NCI-H1092 treated with DMSO at 0.1 percent for 48 hours (cell line): ENCODE data around the gene LDLRAD4.

Experiments
- DNase-seq: peaks from one replicate; lab custom pipeline; 2025; lab: John Stamatoyannopoulos, UW

The LDLRAD4 gene

DNA sequence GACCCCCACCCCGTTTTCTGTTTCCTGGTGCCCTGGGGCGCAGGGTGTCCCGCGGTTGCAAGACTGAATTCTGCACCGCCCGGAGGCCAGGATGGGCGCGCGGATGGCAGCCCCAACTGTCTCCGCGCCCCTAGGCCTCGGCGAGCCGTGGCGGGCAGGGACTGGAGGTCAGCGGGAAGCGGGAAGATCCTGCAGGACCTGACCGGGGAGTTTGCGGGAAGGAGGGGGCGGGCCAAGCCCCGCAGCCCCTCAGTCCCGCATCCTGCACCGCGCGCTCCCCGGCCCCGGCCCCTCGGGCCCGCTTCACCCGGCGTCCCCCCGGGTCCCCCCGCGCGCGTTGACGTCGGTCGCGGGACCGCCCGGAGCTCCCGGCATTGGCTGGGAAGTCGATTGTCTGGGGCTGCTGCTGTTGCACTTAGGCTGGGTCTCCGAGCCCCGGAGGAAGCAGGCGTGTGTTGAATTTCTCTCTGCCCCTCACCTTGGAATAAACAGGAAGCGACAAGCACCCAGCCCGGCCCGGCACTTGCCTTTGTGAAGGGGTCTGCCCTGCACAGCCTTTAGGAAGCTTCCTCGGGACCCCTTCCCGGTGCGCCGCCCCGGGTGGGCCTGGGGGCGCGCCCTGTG, at the start of gene LDLRAD4:
LDLRAD4 (plus strand) TSS at position 393 of the 624 bp plus-strand sequence.
- DNase-seq = peak; percentile 1

DNA sequence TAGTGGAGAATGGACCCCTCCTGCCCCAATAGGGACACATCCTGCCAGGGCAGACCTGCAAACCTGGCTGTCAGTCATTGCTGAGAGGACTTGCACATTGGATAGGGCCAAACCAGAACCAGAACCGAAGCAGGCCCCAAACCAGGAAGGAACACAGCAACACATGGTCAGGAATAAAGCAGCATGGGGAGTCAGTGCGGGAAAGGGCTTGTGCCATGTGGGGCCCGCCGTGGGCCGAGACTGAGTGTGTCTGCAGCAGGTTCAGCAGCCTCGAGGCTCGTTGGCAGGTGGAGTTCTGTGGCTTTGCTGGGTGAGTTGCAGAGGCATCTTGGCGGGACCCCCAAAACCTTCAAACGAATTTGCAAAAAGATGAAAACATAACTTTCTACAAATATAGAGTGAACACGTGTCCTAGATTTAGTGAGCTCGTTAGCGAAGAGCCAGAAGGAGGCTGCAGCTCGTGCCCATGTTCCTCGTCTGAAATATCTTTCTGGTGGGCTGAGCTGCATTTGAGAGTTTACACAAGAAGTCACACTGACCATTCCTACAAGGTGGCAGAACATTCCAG, 44.9 kb upstream of the LDLRAD4 start:
- no peak for DNase-seq

DNA sequence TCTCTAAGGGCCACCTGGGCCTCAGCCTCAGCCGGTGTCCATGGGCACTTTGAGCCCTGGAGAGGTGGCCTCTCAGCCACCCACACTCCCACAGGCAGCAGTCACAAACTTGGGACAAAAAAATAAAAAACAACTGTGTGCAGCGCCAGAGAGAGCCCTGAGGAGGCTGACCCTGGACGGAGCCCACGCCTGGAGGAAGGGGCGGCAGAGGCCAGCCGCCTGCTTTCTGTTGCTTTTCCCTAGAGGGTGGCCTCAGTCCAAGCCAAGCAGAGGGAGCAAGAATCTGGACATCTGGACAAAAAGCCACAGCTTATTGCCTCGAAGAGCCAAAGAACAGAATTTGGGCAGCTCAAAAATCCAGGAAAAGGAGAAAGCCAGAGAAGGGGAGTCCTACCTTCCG, 43.3 kb upstream of the LDLRAD4 start:
- DNase-seq = no peak

DNA sequence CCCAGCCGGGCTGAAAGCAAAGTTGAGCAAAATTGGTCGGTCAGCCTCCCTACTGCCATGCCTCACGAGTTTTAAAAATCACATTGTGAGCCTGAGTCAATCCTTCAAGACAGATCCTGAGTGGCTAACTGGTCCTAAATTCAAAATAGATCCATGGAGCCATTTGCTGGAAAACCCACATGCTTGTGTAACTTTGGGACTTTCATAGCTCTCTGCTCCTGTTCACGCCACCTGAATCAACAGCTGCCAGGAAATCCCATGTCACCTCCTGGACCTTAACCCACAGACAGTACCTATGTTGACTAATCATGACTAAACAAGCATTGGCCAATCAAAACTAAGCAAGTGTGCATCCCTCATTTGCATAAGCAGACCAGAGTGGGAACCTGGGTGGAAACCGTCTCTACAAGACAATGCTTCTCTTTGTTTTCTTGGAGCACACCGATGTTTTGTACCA, 42.8 kb upstream of the LDLRAD4 start:
- no peak for DNase-seq

DNA sequence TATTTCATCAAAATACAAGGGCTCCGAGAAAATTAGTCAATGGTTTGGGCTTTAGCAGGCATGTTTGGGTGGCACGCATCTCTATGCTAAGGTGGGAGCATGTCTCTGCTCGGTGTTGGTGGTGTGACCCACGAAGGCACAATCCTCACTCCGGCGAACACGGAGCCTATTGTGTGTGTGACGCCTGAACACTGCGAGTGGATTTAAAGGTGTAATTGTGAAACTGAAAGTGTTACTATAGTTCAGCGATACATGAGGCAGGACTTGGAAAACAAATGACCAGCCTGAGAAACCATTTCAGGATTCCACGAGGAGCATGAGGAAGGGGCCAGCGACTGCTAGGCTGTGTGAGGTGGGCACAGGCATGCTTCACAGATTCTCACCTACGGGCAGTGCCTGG, 41.7 kb upstream of the LDLRAD4 start:
- DNase-seq = no peak

DNA sequence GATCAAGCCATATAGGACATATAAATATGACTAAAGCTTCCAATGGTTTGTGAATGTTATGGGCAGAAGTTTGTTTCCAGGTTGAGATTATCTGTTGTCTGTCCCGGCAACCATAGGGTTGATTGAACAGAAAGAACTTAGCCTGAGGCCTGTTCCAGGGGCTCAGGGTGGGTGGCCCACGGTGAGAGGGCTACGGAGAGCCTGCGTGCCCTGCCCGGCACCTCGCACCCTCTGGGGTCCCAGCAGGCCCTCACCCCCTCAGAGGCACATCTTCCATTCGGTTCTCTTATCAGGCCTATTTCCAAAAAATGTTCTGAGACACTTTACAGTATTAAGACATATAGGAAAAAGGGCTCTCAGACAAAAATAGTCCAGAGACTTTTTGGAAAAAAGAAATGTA, 40.4 kb upstream of the LDLRAD4 start:
- no peak for DNase-seq

DNA sequence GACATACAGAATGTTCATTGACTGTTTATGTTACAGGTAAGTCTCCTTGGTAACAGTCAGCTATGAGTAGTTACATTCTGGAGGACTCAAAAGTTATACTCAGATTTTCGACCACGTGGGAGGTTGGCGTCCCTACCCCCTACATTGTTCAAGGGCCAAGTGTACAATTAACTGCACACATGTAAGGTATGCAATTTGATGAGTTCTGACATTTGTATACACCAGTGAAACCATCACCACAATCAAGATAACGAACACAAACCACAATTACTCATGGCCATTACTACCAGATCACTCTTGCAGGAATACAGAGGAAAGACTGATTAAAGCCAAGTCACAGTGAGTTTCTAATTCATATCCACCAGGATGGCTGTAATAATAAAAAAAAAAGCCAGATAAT, 39.6 kb upstream of the LDLRAD4 start:
- no peak for DNase-seq

DNA sequence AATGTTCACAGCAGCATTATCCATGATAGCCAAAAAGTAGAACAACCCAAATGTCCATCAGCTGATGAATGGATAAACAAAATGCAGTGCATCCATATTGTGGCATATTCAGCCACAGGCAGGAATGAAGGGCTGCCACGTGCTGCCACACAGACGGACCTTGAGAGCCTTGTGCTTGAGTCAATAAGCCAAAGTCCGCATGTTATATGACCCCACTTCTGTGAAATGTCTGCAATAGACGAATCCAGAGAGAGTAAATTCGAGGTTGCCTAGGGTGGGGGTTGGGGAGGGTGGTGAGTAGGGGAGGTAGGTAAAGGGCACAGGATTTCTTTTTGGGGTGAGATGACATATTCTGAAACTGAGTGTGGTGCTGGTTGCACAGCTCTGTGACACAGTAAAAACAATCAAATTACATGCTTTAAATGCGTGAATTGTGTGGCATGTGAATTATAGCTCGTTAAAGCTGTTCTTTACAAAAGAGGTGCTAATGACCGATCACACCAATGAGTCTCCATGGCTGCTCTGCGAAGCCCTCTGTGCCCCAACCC, 38.9 kb upstream of the LDLRAD4 start:
- DNase-seq = no peak

DNA sequence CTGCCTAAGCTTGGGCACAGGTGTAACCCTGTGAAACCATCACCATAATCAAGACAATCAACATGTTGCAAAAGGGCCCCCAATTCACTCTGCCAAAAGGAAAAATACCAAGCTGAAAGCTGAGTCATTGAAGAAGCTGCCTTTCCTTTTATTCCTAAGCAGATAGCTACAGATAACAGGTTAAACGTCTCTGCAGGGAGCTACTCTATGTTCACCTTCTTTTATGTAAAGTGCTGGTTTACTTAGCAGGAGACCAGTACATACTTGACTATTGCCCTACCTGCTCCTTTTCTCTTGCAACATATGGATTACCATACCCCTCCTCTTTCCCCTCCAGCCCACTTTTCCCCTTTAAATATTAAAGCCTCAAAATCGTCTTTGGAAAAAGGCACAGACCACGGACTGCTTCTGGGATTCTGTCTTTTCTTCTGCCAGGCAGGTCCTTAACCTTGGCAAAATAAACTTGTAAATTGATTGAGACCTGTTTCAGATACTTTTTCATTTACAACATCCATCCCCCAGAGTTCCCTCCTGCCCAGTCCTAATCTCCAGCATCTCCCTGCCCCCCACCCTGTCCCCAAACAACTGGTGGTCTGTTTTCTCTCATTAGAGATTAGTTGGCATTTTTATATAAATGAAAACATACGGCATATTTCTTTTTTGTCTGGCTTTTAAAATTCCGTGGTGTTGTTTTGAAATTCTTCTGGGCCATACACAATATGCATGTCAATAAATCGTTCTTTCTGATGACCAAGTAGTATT, 37.8 kb upstream of the LDLRAD4 start:
- DNase-seq = no peak

DNA sequence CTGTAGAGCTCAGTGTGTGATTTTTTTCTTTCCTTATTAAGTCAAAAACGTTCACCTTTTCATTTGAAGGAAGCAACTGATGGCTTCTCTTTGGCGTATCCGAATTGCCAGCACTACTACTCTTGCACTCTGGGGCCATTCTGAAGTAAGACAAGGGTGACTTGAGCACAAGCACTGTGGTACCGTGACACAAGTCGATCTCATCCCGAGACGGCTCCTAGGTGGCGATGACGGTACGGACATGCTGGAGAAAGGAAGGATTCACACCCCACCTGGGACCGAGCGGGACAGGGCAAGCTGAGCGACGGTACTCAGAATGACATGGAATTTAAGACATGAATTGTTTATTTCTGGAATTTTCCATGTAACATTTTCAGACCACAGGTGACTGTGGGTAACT, 36.8 kb upstream of the LDLRAD4 start:
- DNase-seq = no peak

DNA sequence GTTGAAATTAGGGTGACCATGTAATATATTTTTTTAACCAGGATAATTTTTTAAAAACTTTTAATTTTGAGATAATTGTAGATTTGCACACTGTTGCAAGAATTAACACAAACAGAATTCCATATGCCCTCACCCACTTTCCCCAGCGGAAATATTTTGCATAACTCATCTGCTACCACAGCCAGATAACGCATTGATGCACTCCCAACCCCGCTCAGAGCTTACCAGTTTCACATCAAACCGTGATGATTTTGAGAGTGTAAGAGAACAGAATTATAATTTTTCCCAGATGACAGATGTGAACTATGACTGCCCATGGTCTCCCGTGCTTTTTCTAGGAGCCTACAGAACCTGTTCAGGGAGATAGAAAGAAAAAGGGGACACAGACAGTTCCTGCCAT, 35.2 kb upstream of the LDLRAD4 start:
- no peak for DNase-seq

DNA sequence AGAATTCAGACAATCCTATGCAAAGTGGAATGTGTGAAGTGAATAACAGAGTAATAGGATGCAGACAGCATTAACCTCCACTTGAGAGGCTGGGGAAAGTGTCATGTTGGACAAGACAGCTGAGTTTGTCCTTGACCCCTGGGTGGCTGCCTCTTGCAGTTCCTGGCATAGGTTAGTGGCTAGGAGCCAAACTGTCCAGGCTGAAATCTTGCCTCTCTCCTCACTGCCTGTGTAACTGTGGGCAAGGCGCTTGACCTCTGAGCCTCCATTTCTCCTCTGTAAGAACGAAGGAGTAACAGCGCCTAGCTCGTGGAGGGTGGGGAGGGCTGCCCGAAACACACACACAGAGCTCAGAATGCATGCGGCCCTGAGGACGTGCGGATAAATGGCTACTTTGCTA, 34.8 kb upstream of the LDLRAD4 start:
- DNase-seq = no peak

DNA sequence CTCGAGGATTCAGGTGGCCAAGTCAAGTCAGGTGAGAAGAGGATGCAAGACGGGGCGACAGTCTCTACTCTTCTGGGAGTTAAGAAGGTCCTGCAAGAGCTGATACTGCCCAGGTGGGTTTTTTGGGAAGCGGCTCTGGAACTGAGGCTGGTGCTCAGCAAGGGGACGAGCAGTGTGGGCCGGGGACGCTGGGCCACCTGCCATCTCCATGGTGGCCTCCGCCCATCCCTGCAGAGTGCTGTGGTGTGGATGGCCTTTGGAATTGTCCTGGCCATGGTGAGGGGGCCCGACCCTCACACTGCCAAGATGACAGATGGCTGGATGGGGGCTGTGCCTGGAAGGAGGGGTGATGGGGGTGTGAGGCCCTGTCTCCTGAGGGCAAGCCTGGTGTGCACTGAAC, 34.2 kb upstream of the LDLRAD4 start:
- DNase-seq = no peak

DNA sequence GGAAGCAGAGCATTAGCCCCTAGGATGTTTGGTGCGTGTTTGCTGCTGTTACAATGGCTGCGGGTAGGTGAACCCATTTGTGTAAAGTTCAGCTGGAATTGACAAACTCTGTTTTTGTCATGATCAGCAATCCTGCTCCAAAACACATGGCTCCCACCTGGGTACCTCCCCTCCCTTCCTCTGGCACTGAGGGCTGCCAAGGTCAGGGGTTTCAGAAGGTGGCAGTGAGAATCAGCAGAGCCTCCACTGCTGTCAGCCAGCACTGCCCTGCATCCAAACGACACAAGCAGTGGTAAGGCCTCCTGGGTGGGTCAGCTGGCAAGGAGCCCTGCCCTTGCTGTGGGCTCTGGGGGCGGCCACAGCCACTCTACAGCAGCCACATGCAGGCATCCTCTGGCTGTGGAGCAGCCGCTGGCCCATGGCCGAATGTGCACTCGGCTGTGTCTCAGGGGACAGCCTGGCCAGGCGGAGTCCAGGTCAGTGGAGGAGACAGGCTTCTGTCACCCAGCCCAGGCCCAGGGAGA, 32.8 kb upstream of the LDLRAD4 start:
- DNase-seq = no peak

DNA sequence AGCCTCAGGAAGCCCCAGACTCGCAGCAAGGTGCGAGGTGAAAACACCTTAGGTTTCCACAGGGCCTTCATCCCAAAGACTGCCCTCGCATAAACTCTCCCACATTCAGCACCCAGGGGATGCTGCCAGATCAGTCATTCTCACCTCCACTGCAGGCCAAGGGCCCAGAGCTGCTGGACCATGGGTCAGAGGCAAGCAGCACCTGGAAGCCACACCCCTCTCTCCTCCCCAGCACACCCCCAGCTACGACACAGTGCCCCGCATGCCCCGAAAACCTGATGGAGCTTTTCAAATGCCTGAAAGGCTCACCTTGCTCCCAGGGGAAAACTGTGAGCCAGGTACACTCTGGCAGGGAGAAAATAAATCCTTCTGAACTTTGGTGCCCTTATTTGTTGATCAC, 31.9 kb upstream of the LDLRAD4 start:
- DNase-seq = no peak

DNA sequence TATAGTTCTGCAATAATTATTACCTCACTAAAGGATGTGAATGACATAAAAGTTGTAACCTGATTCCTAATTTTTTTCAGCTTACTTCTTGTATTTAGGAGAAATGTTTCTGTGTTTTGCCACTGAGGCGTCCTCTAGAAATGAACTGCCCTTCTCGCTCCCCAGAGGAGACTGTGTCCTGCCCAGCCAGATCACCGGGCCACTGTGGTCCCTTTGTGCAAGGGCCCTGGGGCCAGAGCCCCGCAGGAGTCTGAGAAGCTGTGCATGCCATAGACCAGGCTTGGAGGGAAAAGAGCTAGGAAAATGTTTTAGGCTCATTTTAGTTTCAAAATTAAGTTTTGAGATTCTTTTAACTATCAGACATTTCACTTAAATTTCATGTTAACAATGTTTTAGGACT, 31.1 kb upstream of the LDLRAD4 start:
- DNase-seq = no peak

DNA sequence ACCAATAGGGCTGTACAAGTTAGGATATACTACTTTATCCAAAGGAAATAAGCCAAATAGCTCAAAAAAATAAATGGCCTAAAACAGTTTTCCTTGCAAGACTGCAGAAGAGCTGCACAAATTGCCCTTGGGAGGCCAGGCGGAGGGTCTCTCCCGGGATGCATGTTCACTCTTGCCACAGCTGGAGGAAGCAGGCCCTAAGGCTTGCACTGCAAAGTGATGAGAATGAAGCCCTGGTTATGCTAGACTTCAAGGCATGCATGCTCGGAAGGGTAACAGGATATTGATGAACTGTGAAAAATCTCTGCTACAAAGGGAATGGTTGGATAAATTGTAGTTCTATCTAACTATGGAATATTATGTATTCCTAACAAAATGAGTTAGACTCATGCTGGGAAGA, 27.5 kb upstream of the LDLRAD4 start:
- DNase-seq = no peak

DNA sequence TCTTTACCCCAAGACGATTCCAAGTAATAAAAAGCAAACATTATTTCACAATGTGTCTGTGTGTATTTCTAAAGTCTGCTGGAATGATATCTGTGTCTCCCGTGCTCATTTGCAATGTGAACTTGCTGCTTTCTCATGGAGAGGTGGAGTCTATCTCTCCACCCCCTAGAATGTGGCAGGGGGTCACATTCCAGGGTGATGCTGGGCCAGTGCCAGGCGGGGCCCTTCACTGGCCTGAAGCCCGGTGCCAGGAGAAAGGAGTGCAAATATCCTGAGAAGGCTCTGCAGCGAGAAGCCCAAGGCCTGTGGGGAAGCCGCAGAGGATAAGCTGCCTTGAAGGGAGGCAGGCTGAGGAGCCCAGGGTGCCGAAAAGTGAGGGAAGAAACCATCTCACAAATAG, 26.8 kb upstream of the LDLRAD4 start:
- DNase-seq = no peak

DNA sequence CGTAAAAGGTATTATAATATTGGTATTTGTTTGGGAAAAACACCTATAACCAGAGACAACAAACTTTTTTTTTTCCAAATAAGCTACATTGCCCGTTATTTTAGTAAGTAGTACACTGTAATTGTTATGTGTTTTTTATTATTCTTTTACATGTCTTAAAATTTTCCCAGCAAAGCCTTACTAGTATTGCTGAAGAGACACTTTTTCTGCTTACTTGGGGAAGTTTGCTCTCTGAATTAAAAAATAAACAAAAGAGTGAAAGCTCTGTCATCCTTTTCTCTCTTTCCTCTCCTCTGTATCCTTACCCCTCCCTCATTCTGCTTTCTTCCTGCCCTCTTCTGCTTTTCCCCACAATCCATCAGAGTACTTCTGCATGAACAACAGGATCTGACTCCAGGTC, 25.6 kb upstream of the LDLRAD4 start:
- DNase-seq = no peak

DNA sequence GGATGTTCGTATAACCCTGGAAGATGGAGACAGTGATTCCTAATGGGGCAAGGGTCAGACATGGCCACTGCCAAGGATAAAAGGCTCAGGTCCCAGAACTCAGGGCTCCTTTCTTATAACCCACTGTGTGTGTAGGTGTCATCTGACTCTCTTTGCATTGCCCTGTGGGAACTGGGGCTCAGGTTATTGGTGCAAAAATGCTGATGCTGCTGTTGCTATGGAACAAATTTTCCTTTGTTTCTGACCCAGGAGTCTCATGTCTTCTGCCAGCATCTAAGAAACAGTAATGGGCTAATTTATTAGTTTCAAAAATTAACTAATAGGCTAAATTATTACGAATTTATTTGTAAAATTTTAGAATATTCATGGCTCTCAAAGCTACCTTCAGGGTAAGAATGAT, 24.3 kb upstream of the LDLRAD4 start:
- no peak for DNase-seq

DNA sequence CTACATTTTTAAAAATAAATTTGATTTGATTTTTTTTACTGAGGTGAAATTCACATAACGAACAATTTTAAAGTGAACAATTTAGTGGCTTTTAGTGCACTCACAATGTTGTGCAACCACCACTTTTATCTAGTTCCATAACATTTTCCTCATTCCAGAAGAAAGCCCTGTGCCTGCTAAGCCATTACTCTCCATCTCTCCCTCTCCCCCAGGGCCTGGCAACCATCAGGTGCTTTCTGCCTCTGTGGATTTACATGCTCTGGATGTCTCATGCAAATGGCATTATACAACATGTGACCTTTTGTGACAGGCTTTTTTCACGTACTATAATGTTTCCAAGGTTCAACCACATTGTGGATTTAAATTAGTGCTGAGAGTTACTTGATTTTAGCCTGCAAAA, 19.9 kb upstream of the LDLRAD4 start:
- no peak for DNase-seq

DNA sequence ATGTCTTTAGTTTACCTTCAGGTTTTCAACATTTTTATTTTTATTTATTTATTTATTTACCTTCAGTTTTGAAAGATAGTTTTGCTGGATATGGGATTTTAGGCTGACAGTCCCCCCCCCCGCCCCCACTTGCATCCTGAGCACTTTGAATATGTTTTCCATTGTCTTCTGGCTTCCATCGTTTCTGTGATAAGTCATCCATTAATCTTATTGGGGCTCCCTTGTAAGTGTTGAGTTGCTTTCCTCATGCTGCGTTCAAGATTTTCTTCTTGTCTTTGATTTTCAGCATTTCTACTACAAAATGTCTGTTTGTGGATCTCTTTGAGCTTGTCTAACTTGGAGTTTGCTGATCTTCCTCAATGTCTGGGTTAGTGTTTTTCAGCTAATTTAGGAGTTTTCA, 19.4 kb upstream of the LDLRAD4 start:
- DNase-seq = no peak

DNA sequence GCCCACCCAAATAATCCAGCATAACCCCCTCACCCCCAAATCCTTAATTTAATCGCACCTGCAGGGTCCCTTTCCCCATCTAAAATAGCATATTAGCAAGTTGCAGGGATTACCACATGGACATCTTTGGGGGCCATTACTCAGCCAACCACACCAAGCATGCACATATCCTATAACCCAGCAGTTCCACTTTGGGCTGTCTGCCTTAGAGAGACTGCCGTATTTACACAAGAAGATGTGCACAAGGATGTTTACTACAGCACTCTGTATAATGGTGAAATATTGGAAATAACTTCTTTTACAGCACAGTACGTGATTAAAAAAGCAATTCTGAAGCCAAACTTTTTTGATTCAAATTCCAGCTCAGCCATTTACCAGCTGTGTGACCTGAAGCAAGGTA, 17.3 kb upstream of the LDLRAD4 start:
- DNase-seq = no peak
